ENCODE measurements around the gene MCRS1. TPM values are rescaled to one million over a fixed set of nuclear protein-coding genes. Genes with fewer than 3 reads are reported as not detected.

Gene MCRS1
- total RNA-seq, 4 donors from 2014 or later: 56.7 to 111 (median 69.2) TPM

GRCh38 chr12:49537752-49538509, 30.0 kb downstream of the MCRS1 start:
- DNase-seq: peak; percentile 17 to 26
- Histone ChIP-seq H3K27me3 (no peaks in the 10 kb centered on the region), H3K4me3 (replicated peaks in 1 of 3) (peak overlapping the region in 2 of 3 donors; percentile 20 to 54), H3K9me3 (no peaks in the 10 kb centered on the region), H3K4me1 (peaks cover 4 to 13% of the 10 kb centered on the region in 2 donors), H3K36me3 (no peaks in the 10 kb centered on the region), H3K27ac (no peak overlapping the region)
- TF ChIP-seq CTCF (IDR thresholded peaks at IDR 0.05) (peak in 1 of 6 experiments; percentile 4), POLR2A (IDR thresholded peaks at IDR 0.05) (no peak)
- 0 to 7% methylated on average over 5 to 9 of the region's 61 CpGs for WGBS, 2 donors
- intact Hi-C loops (cut with DNase I): no loop called here

- Histone ChIP-seq H3K4me1 (peaks cover 4 to 13% of the 10 kb centered on the region in 2 donors), H3K36me3 (no peaks in the 10 kb centered on the region), H3K27ac (no peak overlapping the region), H3K27me3 (no peaks in the 10 kb centered on the region), H3K4me3 (replicated peaks in 1 of 3) (no peak overlapping the region), H3K9me3 (no peaks in the 10 kb centered on the region)
- intact Hi-C loops (cut with DNase I): no loop called here
- WGBS, 2 donors: 27 to 37% methylated on average over 11 to 13 of the region's 13 CpGs
- DNase-seq: no peak
- TF ChIP-seq CTCF (IDR thresholded peaks at IDR 0.05): no peak
Observed at GRCh38 chr12:49537231-49537751, 30.7 kb downstream of the MCRS1 start.

- intact Hi-C loops (cut with DNase I): no loop called here
- no peak for DNase-seq
- no peaks in the 10 kb centered on the region for H3K27me3 ChIP-seq
- H3K4me1 ChIP-seq: peaks cover 4 to 13% of the 10 kb centered on the region in 2 donors
- H3K4me3 ChIP-seq (replicated peaks in 1 of 3): no peak overlapping the region
- no peak overlapping the region for H3K27ac ChIP-seq
- H3K36me3 ChIP-seq: no peaks in the 10 kb centered on the region
- no peaks in the 10 kb centered on the region for H3K9me3 ChIP-seq
- TF ChIP-seq CTCF (IDR thresholded peaks at IDR 0.05): no peak
- no peak for TF ChIP-seq POLR2A (IDR thresholded peaks at IDR 0.05)
- WGBS, 2 donors: 65 to 66% methylated on average over 3 of the region's 3 CpGs
Observed at GRCh38 chr12:49536526-49537071, 31.3 kb downstream of the MCRS1 start.

GRCh38 chr12:49535921-49536525, 31.9 kb downstream of the MCRS1 start:
- no peaks in the 10 kb centered on the region for H3K9me3 ChIP-seq
- H3K4me1 ChIP-seq: peaks cover 4 to 13% of the 10 kb centered on the region in 2 donors
- H3K36me3 ChIP-seq: no peaks in the 10 kb centered on the region
- no peak overlapping the region for H3K27ac ChIP-seq
- intact Hi-C loops (cut with DNase I): no loop called here
- DNase-seq: no peak
- TF ChIP-seq CTCF (IDR thresholded peaks at IDR 0.05): no peak
- no peak for TF ChIP-seq POLR2A (IDR thresholded peaks at IDR 0.05)
- H3K4me3 ChIP-seq (replicated peaks in 1 of 3): no peak overlapping the region
- no peaks in the 10 kb centered on the region for H3K27me3 ChIP-seq
- 77 to 88% methylated on average over 6 of the region's 6 CpGs for WGBS, 2 donors

All from thyroid gland (tissue), 4 donors.